Upper lobe of right lung (tissue), 1 donor: Measurements from ENCODE around the gene CHMP4B. TPM values are rescaled to one million over a fixed set of nuclear protein-coding genes. Genes with fewer than 3 reads are reported as not detected.

ENCODE experiments used
- ATAC-seq: fragments of 200-7000 bp; cut with Tn5 transposase; one replicate; pipeline ENCODE4 v1.9.1; 2020; ENCODE audit warnings: mild to moderate bottlenecking, moderate library complexity
- DNase-seq: peaks from one replicate; pipeline ENCODE4 v3.0.0-alpha.2; 2020
- H3K27ac ChIP-seq: fragments of 200-600 bp; one replicate; pipeline ENCODE4 v1.8.0; 2022
- H3K27me3 ChIP-seq: fragments of 200-600 bp; one replicate; pipeline ENCODE4 v1.8.0; 2022; ENCODE audit warnings: mild to moderate bottlenecking
- H3K36me3 ChIP-seq: fragments of 200-600 bp; one replicate; pipeline ENCODE4 v1.8.0; 2022
- H3K4me1 ChIP-seq: fragments of 200-600 bp; one replicate; pipeline ENCODE4 v1.8.0; 2022
- H3K4me3 ChIP-seq: fragments of 200-600 bp; one replicate; pipeline ENCODE4 v1.8.0; 2022; ENCODE audit warnings: mild to moderate bottlenecking
- H3K9me3 ChIP-seq: fragments of 200-600 bp; one replicate; pipeline ENCODE4 v1.8.0; 2022
- CTCF ChIP-seq: fragments of 200-600 bp; IDR thresholded peaks from one replicate; pipeline ENCODE4 v1.8.0; 2022; ENCODE audit warnings: antibody characterized with exemption
- intact Hi-C: fragments of 100-400 bp; cut with DNase I; formaldehyde crosslinking; loops from one replicate; pipeline ENCODE4 v1.11.0; 2022
- total RNA-seq: library from RNA; stranded (reverse); fragmentation: NEBNext Ultra II Directional; extraction: Animal tissue kit (Norgen Biotek cat#: 25700); gene quantifications from one replicate; pipeline ENCODE4 v1.2.1, GENCODE V29; 2021
- donor health status: DM: no; HTN: yes; CAD: no; lungs with severe emphysema.

The CHMP4B gene
- total RNA-seq, 1 donor from 2014 or later = 86.6 TPM

- H3K27ac ChIP-seq = peak overlapping the region; percentile 51
- intact Hi-C loops = no loop called here
Measured at GRCh38 chr20:33830371-33830770, 19.2 kb downstream of the CHMP4B start.

GRCh38 chr20:33832103-33832804 is 21.1 kb downstream of the CHMP4B start:
- H3K4me3 ChIP-seq = no peak overlapping the region
- H3K27ac ChIP-seq = peak overlapping the region; percentile 6
- peaks cover 6% of the 10 kb centered on the region for H3K36me3 ChIP-seq
- H3K9me3 ChIP-seq = no peaks in the 10 kb centered on the region
- TF ChIP-seq CTCF = no peak
- no peaks in the 10 kb centered on the region for H3K27me3 ChIP-seq
- no peak for DNase-seq
- intact Hi-C loops = no loop called here
- peaks cover 84% of the 10 kb centered on the region for H3K4me1 ChIP-seq
- no peak for ATAC-seq

More at GRCh38 chr20:33830371-33830770, 19.2 kb downstream of the CHMP4B start:
- Histone ChIP-seq H3K27me3 (no peaks in the 10 kb centered on the region), H3K4me3 (no peak overlapping the region), H3K9me3 (no peaks in the 10 kb centered on the region), H3K4me1 (peaks cover 85% of the 10 kb centered on the region), H3K36me3 (peaks cover 6% of the 10 kb centered on the region)
- DNase-seq (no peak), ATAC-seq (no peak)
- no peak for TF ChIP-seq CTCF

GRCh38 chr20:33833333-33833732 is 22.2 kb downstream of the CHMP4B start:
- DNase-seq = no peak
- ATAC-seq = no peak
- peaks cover 6% of the 10 kb centered on the region for H3K36me3 ChIP-seq
- no peak overlapping the region for H3K27ac ChIP-seq
- H3K4me3 ChIP-seq = no peak overlapping the region
- peaks cover 83% of the 10 kb centered on the region for H3K4me1 ChIP-seq
- H3K27me3 ChIP-seq = no peaks in the 10 kb centered on the region
- intact Hi-C loops = no loop called here
- TF ChIP-seq CTCF = no peak
- no peaks in the 10 kb centered on the region for H3K9me3 ChIP-seq

- H3K4me3 ChIP-seq = no peak overlapping the region
- ATAC-seq = peak; percentile 74
- no peak for TF ChIP-seq CTCF
- no peaks in the 10 kb centered on the region for H3K9me3 ChIP-seq
- no peaks in the 10 kb centered on the region for H3K27me3 ChIP-seq
- peaks cover 6% of the 10 kb centered on the region for H3K36me3 ChIP-seq
- no peak for DNase-seq
- H3K27ac ChIP-seq = no peak overlapping the region
- H3K4me1 ChIP-seq = peaks cover 77% of the 10 kb centered on the region
- intact Hi-C loops = no loop called here
Measured at GRCh38 chr20:33835615-33836172, 24.5 kb downstream of the CHMP4B start.

GRCh38 chr20:33836277-33836676 is 25.1 kb downstream of the CHMP4B start:
- peaks cover 77% of the 10 kb centered on the region for H3K4me1 ChIP-seq
- H3K9me3 ChIP-seq = no peaks in the 10 kb centered on the region
- intact Hi-C loops = no loop called here
- no peaks in the 10 kb centered on the region for H3K27me3 ChIP-seq
- peaks cover 6% of the 10 kb centered on the region for H3K36me3 ChIP-seq
- no peak overlapping the region for H3K27ac ChIP-seq
- H3K4me3 ChIP-seq = no peak overlapping the region
- no peak for TF ChIP-seq CTCF
- no peak for DNase-seq
- no peak for ATAC-seq
